ENCODE measurements around the gene GZF1.
A peak's percentile ranks its signal among the peaks of the same experiment; 100 is the strongest.

The GZF1 gene

DNA sequence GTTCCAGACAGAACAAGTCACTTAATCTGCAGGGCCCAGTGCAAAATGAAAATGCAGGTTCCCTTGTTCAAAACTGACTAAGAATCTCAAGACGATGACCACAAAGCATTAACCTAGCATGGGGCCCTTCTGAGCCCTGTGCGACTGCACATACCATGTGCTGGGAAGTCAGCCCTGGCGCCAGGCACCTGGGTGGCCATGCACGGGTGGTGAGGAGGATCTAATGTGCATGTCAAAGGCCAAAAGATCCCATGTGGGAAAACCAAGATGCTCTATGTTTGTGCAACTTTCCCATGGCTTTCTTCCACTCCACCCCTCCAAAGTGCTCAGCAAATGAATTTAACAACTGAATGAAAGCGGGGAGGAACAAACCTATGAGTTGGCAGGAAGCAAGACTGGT is 44.9 kb upstream of the GZF1 start:
- DNase-seq = no peak
- Histone ChIP-seq H3K36me3 (no peaks in the 10 kb centered on the region), H3K27ac (no peak overlapping the region), H3K9me3 (ENCODE audit: severe bottlenecking) (peaks cover 7% of the 10 kb centered on the region), H3K4me3 (ENCODE audit: low read depth, low read length) (no peak overlapping the region), H3K27me3 (ENCODE audit: insufficient read depth, low read depth, severe bottlenecking) (peaks cover 83% of the 10 kb centered on the region)
- TF ChIP-seq, protein P1, sequence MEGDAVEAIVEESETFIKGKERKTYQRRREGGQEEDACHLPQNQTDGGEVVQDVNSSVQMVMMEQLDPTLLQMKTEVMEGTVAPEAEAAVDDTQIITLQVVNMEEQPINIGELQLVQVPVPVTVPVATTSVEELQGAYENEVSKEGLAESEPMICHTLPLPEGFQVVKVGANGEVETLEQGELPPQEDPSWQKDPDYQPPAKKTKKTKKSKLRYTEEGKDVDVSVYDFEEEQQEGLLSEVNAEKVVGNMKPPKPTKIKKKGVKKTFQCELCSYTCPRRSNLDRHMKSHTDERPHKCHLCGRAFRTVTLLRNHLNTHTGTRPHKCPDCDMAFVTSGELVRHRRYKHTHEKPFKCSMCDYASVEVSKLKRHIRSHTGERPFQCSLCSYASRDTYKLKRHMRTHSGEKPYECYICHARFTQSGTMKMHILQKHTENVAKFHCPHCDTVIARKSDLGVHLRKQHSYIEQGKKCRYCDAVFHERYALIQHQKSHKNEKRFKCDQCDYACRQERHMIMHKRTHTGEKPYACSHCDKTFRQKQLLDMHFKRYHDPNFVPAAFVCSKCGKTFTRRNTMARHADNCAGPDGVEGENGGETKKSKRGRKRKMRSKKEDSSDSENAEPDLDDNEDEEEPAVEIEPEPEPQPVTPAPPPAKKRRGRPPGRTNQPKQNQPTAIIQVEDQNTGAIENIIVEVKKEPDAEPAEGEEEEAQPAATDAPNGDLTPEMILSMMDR (IDR thresholded peaks at IDR 0.05; ENCODE audit: low read depth, low read length) = no peak

- TF ChIP-seq, protein P1 (IDR thresholded peaks at IDR 0.05; ENCODE audit: low read depth, low read length) = no peak
- Histone ChIP-seq H3K36me3 (no peaks in the 10 kb centered on the region), H3K27ac (no peak overlapping the region), H3K27me3 (ENCODE audit: insufficient read depth, low read depth, severe bottlenecking) (peaks cover 80% of the 10 kb centered on the region), H3K9me3 (ENCODE audit: severe bottlenecking) (peaks cover 7% of the 10 kb centered on the region), H3K4me3 (ENCODE audit: low read depth, low read length) (no peak overlapping the region)
- no peak for DNase-seq
Measured at GRCh38 chr20:23318347-23318746, 43.6 kb upstream of the GZF1 start.

DNA sequence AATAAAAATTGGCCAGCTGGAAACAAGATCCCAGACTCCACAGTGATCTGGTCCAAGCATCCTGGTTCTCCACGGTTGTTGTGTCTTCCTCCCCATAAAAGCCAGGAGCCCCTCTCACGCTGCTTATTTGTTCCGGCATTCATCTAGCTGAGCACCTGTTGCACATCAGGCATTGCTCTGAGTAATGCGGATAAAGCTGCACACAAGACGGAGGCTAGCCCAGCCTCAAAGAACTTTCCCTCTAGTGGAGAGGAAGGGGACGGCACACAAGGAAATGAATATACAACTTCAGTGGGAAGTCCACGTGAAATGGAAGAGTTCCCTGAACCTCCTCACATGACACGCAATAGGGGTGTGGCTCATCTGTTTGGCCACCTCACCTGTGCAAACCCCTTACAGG is 41.7 kb upstream of the GZF1 start:
- H3K27ac ChIP-seq = no peak overlapping the region
- no peaks in the 10 kb centered on the region for H3K36me3 ChIP-seq
- no peak overlapping the region for H3K4me3 ChIP-seq (ENCODE audit: low read depth, low read length)
- peaks cover 85% of the 10 kb centered on the region for H3K27me3 ChIP-seq (ENCODE audit: insufficient read depth, low read depth, severe bottlenecking)
- DNase-seq = peak; percentile 15
- TF ChIP-seq, protein P1 (IDR thresholded peaks at IDR 0.05; ENCODE audit: low read depth, low read length) = peak; percentile 47
- peaks cover 7% of the 10 kb centered on the region for H3K9me3 ChIP-seq (ENCODE audit: severe bottlenecking)

DNA sequence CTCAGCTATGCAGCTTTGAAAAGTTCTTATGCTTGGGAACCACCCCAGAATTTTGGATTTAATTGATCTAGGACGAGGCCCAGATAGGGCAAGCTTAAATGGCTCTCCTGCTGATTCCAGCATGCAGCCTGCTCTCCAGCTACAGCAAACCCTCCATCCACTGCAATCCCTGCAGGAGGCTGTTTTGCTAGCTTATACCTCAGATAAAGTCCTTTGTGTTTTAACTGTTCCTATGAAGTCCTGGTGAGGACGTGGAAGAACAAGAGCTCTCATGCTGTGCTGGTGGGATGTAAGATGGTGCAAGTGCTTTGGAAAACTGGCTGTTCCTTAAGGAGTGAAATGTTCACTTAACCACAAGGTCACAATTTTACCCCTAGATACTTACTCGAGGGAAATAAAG is 36.9 kb upstream of the GZF1 start:
- no peak for DNase-seq
- Histone ChIP-seq H3K36me3 (no peaks in the 10 kb centered on the region), H3K27me3 (ENCODE audit: insufficient read depth, low read depth, severe bottlenecking) (peaks cover 89% of the 10 kb centered on the region), H3K27ac (no peak overlapping the region), H3K9me3 (ENCODE audit: severe bottlenecking) (peaks cover 7% of the 10 kb centered on the region), H3K4me3 (ENCODE audit: low read depth, low read length) (no peak overlapping the region)
- TF ChIP-seq, protein P1 (IDR thresholded peaks at IDR 0.05; ENCODE audit: low read depth, low read length) = no peak

- TF ChIP-seq, protein P1 (IDR thresholded peaks at IDR 0.05; ENCODE audit: low read depth, low read length) = no peak
- H3K9me3 ChIP-seq (ENCODE audit: severe bottlenecking) = no peaks in the 10 kb centered on the region
- H3K27ac ChIP-seq = no peak overlapping the region
- H3K4me3 ChIP-seq (ENCODE audit: low read depth, low read length) = no peak overlapping the region
- DNase-seq = no peak
- no peaks in the 10 kb centered on the region for H3K36me3 ChIP-seq
- H3K27me3 ChIP-seq (ENCODE audit: insufficient read depth, low read depth, severe bottlenecking) = peaks cover 84% of the 10 kb centered on the region
Measured at GRCh38 chr20:23326774-23327173, 35.2 kb upstream of the GZF1 start.

DNA sequence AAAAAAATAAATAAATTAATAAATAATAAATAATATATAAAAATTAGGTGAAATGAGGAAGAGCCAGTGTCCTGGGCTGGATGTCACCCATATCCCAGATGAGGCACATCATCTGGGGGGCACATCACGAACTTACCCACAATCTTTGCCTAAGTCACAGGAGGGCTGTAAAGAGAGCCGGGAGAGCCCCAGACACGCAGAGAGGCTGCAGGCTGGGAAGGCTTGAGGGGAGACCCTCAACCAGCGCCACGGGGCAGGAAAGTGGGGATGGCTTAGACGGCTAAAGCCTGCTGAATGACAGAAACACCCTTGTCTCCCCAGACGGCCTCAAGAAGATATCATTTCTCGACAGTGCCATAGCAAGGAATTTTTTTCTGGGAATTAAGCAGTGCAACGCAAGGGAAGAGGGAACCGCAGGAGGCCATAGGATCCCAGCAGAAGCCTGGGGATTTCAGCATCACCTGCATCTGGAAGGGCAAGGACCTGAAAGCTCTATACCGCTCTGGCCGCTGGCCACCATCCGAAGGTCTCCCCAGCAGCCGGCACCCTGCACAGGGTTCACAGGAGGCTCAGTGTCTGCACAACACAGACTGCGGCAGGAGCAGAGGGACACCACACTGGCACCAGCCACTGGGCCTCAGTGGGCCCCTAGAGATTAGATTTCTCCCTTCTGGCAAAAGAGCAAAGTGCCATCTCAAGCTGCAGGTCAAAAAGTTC is 34.2 kb upstream of the GZF1 start:
- Histone ChIP-seq H3K36me3 (no peaks in the 10 kb centered on the region), H3K27ac (no peak overlapping the region), H3K27me3 (ENCODE audit: insufficient read depth, low read depth, severe bottlenecking) (peaks cover 86% of the 10 kb centered on the region), H3K4me3 (ENCODE audit: low read depth, low read length) (no peak overlapping the region), H3K9me3 (ENCODE audit: severe bottlenecking) (no peaks in the 10 kb centered on the region)
- no peak for DNase-seq
- TF ChIP-seq, protein P1 (IDR thresholded peaks at IDR 0.05; ENCODE audit: low read depth, low read length) = no peak

Measured in WERI-Rb-1 (cell line).